Daoy (cell line): Measurements from ENCODE around the gene TM4SF4. TPM values are rescaled to one million over a fixed set of nuclear protein-coding genes. Genes with fewer than 3 reads are reported as not detected.
A peak's percentile ranks its signal among the peaks of the same experiment; 100 is the strongest.

Experiments used
- DNase-seq: peaks from one replicate; pipeline ENCODE4 v3.0.0-alpha.2; 2015; ENCODE audit warnings: low read depth
- total RNA-seq: library from RNA; depleted of rRNA; stranded (reverse); fragments of >200 nt; shearing (Covaris generic); gene quantifications from 2 replicates; pipeline ENCODE4 v1.2.3, GENCODE V29; 2014

The TM4SF4 gene
- total RNA-seq, 1 experiment from 2014 or later, result not detected

- peak; percentile 68 for DNase-seq
Measured at GRCh38 chr3:149512073-149512782, 37.7 kb downstream of the TM4SF4 start.

- no peak for DNase-seq
Measured at GRCh38 chr3:149514471-149514870, 40.0 kb downstream of the TM4SF4 start.

GRCh38 chr3:149515249-149515648 is 40.8 kb downstream of the TM4SF4 start:
- no peak for DNase-seq

GRCh38 chr3:149516920-149517319 is 42.4 kb downstream of the TM4SF4 start:
- no peak for DNase-seq

GRCh38 chr3:149519912-149520311 is 45.4 kb downstream of the TM4SF4 start:
- DNase-seq, result no peak

- no peak for DNase-seq
Measured at GRCh38 chr3:149523512-149524299, 49.2 kb downstream of the TM4SF4 start.

GRCh38 chr3:149527531-149528339 is 53.2 kb downstream of the TM4SF4 start:
- no peak for DNase-seq

GRCh38 chr3:149528340-149528650 is 53.8 kb downstream of the TM4SF4 start:
- no peak for DNase-seq

- DNase-seq, result no peak
Measured at GRCh38 chr3:149529099-149529498, 54.6 kb downstream of the TM4SF4 start.

GRCh38 chr3:149532489-149533180 is 58.1 kb downstream of the TM4SF4 start:
- DNase-seq, result peak; percentile 18

- no peak for DNase-seq
Measured at GRCh38 chr3:149534082-149534481, 59.6 kb downstream of the TM4SF4 start.

GRCh38 chr3:149534671-149535332 is 60.3 kb downstream of the TM4SF4 start:
- DNase-seq, result peak; percentile 23

- no peak for DNase-seq
Measured at GRCh38 chr3:149535333-149535685, 60.8 kb downstream of the TM4SF4 start.

- DNase-seq, result no peak
Measured at GRCh38 chr3:149536429-149536828, 61.9 kb downstream of the TM4SF4 start.

GRCh38 chr3:149538371-149538770 is 63.9 kb downstream of the TM4SF4 start:
- no peak for DNase-seq

- peak; percentile 34 for DNase-seq
Measured at GRCh38 chr3:149541091-149541491, 66.6 kb downstream of the TM4SF4 start.

GRCh38 chr3:149542375-149543312 is 68.1 kb downstream of the TM4SF4 start:
- DNase-seq, result peak; percentile 23

- no peak for DNase-seq
Measured at GRCh38 chr3:149545049-149545448, 70.6 kb downstream of the TM4SF4 start.

GRCh38 chr3:149547413-149547812 is 72.9 kb downstream of the TM4SF4 start:
- DNase-seq, result no peak

- peak; percentile 83 for DNase-seq
Measured at GRCh38 chr3:149547954-149548668, 73.6 kb downstream of the TM4SF4 start.
